HG02870 (cell line): ENCODE data around the gene PLEKHA6.

Source experiments
- ATAC-seq: cut with Tn5 transposase; IDR thresholded peaks from one replicate; pipeline ENCODE4 v1.9.1; 2021; ENCODE audit warnings: mild to moderate bottlenecking, moderate library complexity; ENCODE audit not compliant: unreplicated experiment

The PLEKHA6 gene

DNA sequence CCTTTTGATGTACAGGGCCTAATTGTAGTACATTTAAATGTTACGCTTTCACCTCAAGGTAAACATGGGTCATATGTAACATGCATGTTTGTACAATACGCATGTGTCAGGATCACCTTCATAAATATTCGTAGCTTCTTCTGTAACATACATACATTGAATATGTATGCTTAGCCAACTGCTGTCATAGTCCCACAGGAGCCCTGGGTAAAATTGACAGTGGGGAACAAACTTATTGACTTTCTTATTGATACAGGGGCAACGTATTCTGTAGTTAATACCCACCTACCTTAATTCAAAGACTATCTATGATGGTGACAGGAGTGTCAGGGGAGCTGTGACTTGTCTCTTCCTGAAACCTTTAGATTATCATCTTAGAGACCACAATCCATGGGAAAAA is 189.9 kb downstream of the PLEKHA6 start:
- ATAC-seq: no peak
